RWPE2 (cell line): ENCODE data around the gene STAT5A.

Experiments
- ATAC-seq: fragments of 200-7000 bp; cut with Tn5 transposase; 3 replicates; pipeline ENCODE4 v1.9.1; 2021; ENCODE audit warnings: low read depth
- DNase-seq: peaks from one replicate; pipeline ENCODE4 v3.0.0-alpha.2; 2020; ENCODE audit warnings: low spot score
- H3K27ac ChIP-seq: fragments of 450-650 bp; 2 replicates; pipeline ENCODE4 v1.5.1; 2017; ENCODE audit warnings: mild to moderate bottlenecking; ENCODE audit not compliant: poor library complexity, severe bottlenecking
- H3K27me3 ChIP-seq: fragments of 250-450 bp; sonication (Bioruptor Pico); 2 replicates; pipeline ENCODE4 v1.5.1; 2021; ENCODE audit warnings: mild to moderate bottlenecking, moderate library complexity; ENCODE audit not compliant: insufficient read depth, poor library complexity, severe bottlenecking
- H3K36me3 ChIP-seq: fragments of 250-450 bp; sonication (Bioruptor Pico); 2 replicates; pipeline ENCODE4 v1.5.1; 2020; ENCODE audit warnings: low read depth, mild to moderate bottlenecking, moderate library complexity
- H3K4me1 ChIP-seq: fragments of 250-450 bp; sonication (Bioruptor Pico); 2 replicates; pipeline ENCODE4 v1.5.1; 2021; ENCODE audit warnings: mild to moderate bottlenecking, moderate library complexity; ENCODE audit not compliant: insufficient read depth, poor library complexity, severe bottlenecking
- H3K4me3 ChIP-seq: fragments of 250-450 bp; sonication (Bioruptor Pico); 2 replicates; pipeline ENCODE4 v1.5.1; 2021; ENCODE audit warnings: mild to moderate bottlenecking, moderate library complexity; ENCODE audit not compliant: severe bottlenecking
- H3K9me3 ChIP-seq: fragments of 250-450 bp; sonication (Bioruptor Pico); 2 replicates; pipeline ENCODE4 v1.5.1; 2021; ENCODE audit warnings: mild to moderate bottlenecking, moderate library complexity; ENCODE audit not compliant: severe bottlenecking
- TF ChIP-seq, protein P1 (sequence below): fragments of 450-650 bp; IDR thresholded peaks from one replicate; pipeline ENCODE4 v1.5.1; 2017; ENCODE audit warnings: mild to moderate bottlenecking, moderate library complexity; ENCODE audit not compliant: poor library complexity, severe bottlenecking

Gene STAT5A

DNA sequence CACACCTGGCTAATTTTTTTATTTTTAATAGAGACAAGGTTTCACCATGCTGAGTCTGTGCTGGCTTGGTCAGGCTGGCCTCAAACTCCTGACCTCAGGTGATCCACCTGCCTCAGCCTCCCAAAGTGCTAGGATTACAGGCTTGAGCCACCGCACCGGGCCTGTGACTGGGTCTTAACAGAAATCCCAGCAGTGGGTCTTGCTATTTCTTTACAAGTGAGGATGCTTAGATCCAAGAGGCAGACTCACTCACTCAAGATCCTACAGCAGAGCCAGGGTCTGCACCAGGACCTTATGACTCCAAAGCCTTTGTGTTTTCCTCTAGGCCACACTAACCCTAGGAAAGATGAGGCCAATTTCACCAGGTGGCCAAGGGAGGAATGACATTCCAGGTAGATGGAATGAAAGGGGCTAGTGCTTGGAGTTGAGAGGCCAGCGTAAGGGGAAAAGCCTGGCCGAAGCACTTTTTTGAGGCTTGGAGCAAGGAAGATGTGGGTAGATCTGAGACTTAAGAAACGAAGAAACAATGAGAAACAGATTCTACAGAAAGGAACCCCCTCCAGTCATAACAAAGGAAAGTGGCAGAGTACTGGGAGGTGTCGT, 5.7 kb upstream of the STAT5A start:
- Histone ChIP-seq H3K27ac (no peak overlapping the region), H3K4me3 (no peak overlapping the region), H3K36me3 (no peaks in the 10 kb centered on the region), H3K9me3 (no peaks in the 10 kb centered on the region), H3K4me1 (no peaks in the 10 kb centered on the region), H3K27me3 (no peaks in the 10 kb centered on the region)
- no peak for DNase-seq
- TF ChIP-seq, protein P1, sequence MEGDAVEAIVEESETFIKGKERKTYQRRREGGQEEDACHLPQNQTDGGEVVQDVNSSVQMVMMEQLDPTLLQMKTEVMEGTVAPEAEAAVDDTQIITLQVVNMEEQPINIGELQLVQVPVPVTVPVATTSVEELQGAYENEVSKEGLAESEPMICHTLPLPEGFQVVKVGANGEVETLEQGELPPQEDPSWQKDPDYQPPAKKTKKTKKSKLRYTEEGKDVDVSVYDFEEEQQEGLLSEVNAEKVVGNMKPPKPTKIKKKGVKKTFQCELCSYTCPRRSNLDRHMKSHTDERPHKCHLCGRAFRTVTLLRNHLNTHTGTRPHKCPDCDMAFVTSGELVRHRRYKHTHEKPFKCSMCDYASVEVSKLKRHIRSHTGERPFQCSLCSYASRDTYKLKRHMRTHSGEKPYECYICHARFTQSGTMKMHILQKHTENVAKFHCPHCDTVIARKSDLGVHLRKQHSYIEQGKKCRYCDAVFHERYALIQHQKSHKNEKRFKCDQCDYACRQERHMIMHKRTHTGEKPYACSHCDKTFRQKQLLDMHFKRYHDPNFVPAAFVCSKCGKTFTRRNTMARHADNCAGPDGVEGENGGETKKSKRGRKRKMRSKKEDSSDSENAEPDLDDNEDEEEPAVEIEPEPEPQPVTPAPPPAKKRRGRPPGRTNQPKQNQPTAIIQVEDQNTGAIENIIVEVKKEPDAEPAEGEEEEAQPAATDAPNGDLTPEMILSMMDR: no peak
- ATAC-seq: no peak

GRCh38 chr17:42283241-42284023, 4.9 kb upstream of the STAT5A start:
- no peaks in the 10 kb centered on the region for H3K36me3 ChIP-seq
- no peak for ATAC-seq
- TF ChIP-seq, protein P1: no peak

DNA sequence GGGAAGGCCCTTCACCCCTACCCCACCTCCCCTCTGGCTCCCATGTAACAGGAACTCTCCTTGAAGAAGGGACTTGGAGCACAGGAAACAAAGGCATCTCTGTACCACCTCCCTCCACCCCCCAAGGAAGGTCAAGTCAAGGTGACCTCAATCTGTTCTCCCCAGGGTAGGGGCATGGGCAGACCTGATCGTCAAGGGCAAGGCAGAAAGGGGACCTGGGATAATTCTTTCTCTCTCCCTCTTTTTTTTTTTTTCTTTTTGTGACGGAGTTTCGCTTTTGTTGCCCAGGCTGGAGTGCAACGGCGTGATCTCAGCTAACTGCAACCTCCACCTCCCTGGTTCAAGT, 4.3 kb upstream of the STAT5A start:
- Histone ChIP-seq H3K27ac (no peak overlapping the region), H3K36me3 (no peaks in the 10 kb centered on the region), H3K9me3 (no peaks in the 10 kb centered on the region), H3K4me1 (no peaks in the 10 kb centered on the region), H3K4me3 (no peak overlapping the region), H3K27me3 (no peaks in the 10 kb centered on the region)
- ATAC-seq (no peak), DNase-seq (no peak)
- TF ChIP-seq, protein P1: no peak

More at GRCh38 chr17:42283241-42284023, 4.9 kb upstream of the STAT5A start:
- no peaks in the 10 kb centered on the region for H3K9me3 ChIP-seq
- peak; percentile 18 for DNase-seq
- no peaks in the 10 kb centered on the region for H3K27me3 ChIP-seq
- no peaks in the 10 kb centered on the region for H3K4me1 ChIP-seq
- H3K4me3 ChIP-seq: no peak overlapping the region
- H3K27ac ChIP-seq: no peak overlapping the region

DNA sequence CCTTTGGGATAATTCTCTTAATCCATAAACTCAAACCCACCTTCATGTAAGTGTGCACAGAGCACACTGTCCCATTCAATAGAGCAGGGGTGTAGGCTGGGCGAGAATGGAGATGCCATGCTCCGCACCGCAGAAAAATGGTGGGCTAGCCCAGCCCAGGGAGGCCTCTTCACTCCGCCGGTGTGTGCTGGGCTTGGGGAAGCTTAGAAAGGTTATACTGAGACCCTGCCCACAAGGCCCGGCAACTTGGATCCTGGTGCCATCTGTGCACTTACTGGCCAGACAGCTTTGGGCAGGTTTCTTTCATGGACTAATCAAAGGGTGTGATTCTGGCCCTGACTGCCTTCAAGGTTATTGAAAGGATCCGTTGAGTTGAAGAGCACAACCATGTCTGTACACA, 3.7 kb upstream of the STAT5A start:
- ATAC-seq (no peak), DNase-seq (peak; percentile 13)
- no peaks in the 10 kb centered on the region for H3K36me3 ChIP-seq
- TF ChIP-seq, protein P1: no peak
- no peaks in the 10 kb centered on the region for H3K4me1 ChIP-seq
- no peaks in the 10 kb centered on the region for H3K9me3 ChIP-seq
- no peak overlapping the region for H3K27ac ChIP-seq
- H3K4me3 ChIP-seq: no peak overlapping the region
- no peaks in the 10 kb centered on the region for H3K27me3 ChIP-seq
